HG02938 (cell line): ENCODE data around the gene SDCCAG8.
A peak's percentile ranks its signal among the peaks of the same experiment; 100 is the strongest.
"Not testable (repeated sequence)": the region's sequence is repeated elsewhere in the genome, so short reads cannot be mapped to it uniquely, and the experiment has no call there.

Experiments
- ATAC-seq: cut with Tn5 transposase; IDR thresholded peaks from one replicate; pipeline ENCODE4 v1.9.1; 2021; ENCODE audit warnings: mild to moderate bottlenecking, moderate library complexity; ENCODE audit not compliant: unreplicated experiment

SDCCAG8 gene

GRCh38 chr1:243255791-243256512 lies at the start of gene SDCCAG8:
TSS of gene SDCCAG8 (plus strand) at chr1:243256041. CDS start at chr1:243256174, 133 bp downstream.
- peak; percentile 68 for ATAC-seq

- not testable (repeated sequence) for ATAC-seq
Observed at GRCh38 chr1:243211984-243212383, 43.9 kb upstream of the SDCCAG8 start.

- ATAC-seq: no peak
Observed at GRCh38 chr1:243213045-243213787, 42.6 kb upstream of the SDCCAG8 start.

- ATAC-seq: not testable (repeated sequence)
Observed at GRCh38 chr1:243215276-243215875, 40.5 kb upstream of the SDCCAG8 start.

GRCh38 chr1:243216741-243217140 lies 39.1 kb upstream of the SDCCAG8 start:
- ATAC-seq: no peak

GRCh38 chr1:243217349-243217748 lies 38.5 kb upstream of the SDCCAG8 start:
- ATAC-seq: no peak

- no peak for ATAC-seq
Observed at GRCh38 chr1:243218059-243218458, 37.8 kb upstream of the SDCCAG8 start.

GRCh38 chr1:243227622-243228021 lies 28.2 kb upstream of the SDCCAG8 start:
- ATAC-seq: no peak

GRCh38 chr1:243229526-243229925 lies 26.3 kb upstream of the SDCCAG8 start:
- no peak for ATAC-seq

- no peak for ATAC-seq
Observed at GRCh38 chr1:243230914-243231313, 24.9 kb upstream of the SDCCAG8 start.

GRCh38 chr1:243233908-243234307 lies 21.9 kb upstream of the SDCCAG8 start:
- no peak for ATAC-seq

GRCh38 chr1:243234978-243235647 lies 20.7 kb upstream of the SDCCAG8 start:
- no peak for ATAC-seq

- peak; percentile 82 for ATAC-seq
Observed at GRCh38 chr1:243236604-243237252, 19.1 kb upstream of the SDCCAG8 start.

GRCh38 chr1:243244432-243244841 lies 11.4 kb upstream of the SDCCAG8 start:
- no peak for ATAC-seq

GRCh38 chr1:243246916-243247315 lies 8.9 kb upstream of the SDCCAG8 start:
- no peak for ATAC-seq

- ATAC-seq: no peak
Observed at GRCh38 chr1:243247901-243248300, 7.9 kb upstream of the SDCCAG8 start.

GRCh38 chr1:243249214-243249613 lies 6.6 kb upstream of the SDCCAG8 start:
- no peak for ATAC-seq

- no peak for ATAC-seq
Observed at GRCh38 chr1:243250102-243250501, 5.7 kb upstream of the SDCCAG8 start.

GRCh38 chr1:243251539-243251938 lies 4.3 kb upstream of the SDCCAG8 start:
- no peak for ATAC-seq

- no peak for ATAC-seq
Observed at GRCh38 chr1:243253211-243253925, 2.5 kb upstream of the SDCCAG8 start.
